HEK293 (cell line): ENCODE measurements around the gene CENPP.

Experiments
- CTCF ChIA-PET: fragments of 350-600 bp; formaldehyde crosslinking; extraction: SDS; loops from one replicate; lab custom pipeline; 2021; ENCODE audit warnings: antibody characterized with exemption; lab: Yijun Ruan, JAX
- POLR2A ChIA-PET: fragments of 300-600 bp; formaldehyde crosslinking; extraction: SDS; loops from one replicate; lab custom pipeline; 2020; ENCODE audit warnings: antibody characterized with exemption, inconsistent platforms; lab: Yijun Ruan, JAX
- H3K27ac ChIP-seq: fragments of 200-500 bp; sonication (Bioruptor generic); 2 replicates; pipeline ENCODE4 v1.5.1; 2014; ENCODE audit warnings: low read depth, low read length, control low read depth, inconsistent platforms; ENCODE audit errors: extremely low read depth
- H3K36me3 ChIP-seq, 2 experiments: fragments of 200-500 bp in 1 of 2; sonication (Bioruptor generic) in 1 of 2; 1 replicate in 1 of 2; 2 replicates in 1 of 2; pipeline ENCODE4 v1.5.1; 2014 to 2017; ENCODE audit warnings: inconsistent platforms in 2 of 2, low read length in 2 of 2; ENCODE audit not compliant: control insufficient read depth in 2 of 2, insufficient read depth in 1 of 2
- H3K4me1 ChIP-seq: fragments of 200-500 bp; sonication (Bioruptor generic); 2 replicates; pipeline ENCODE4 v1.5.1; 2014; ENCODE audit warnings: mild to moderate bottlenecking, low read length, inconsistent platforms; ENCODE audit not compliant: control insufficient read depth, insufficient read depth
- H3K4me3 ChIP-seq: 2 replicates; pipeline ENCODE4 v1.5.1; 2011; ENCODE audit warnings: low read depth, mild to moderate bottlenecking, control low read depth, low read length, moderate library complexity
- H3K9me3 ChIP-seq: fragments of 200-500 bp; sonication (Bioruptor generic); 2 replicates; pipeline ENCODE4 v1.5.1; 2014; ENCODE audit warnings: low read depth, low read length, inconsistent platforms; ENCODE audit not compliant: control insufficient read depth, insufficient read depth
- HIC1 ChIP-seq: fragments of 450-650 bp; formaldehyde crosslinking; IDR thresholded peaks from 2 replicates; pipeline ENCODE4 v1.5.1; 2016; ENCODE audit warnings: missing biosample characterization, missing genetic modification characterization
- INSM2 ChIP-seq: fragments of 450-650 bp; formaldehyde crosslinking; IDR thresholded peaks from 2 replicates; pipeline ENCODE4 v1.5.1; 2016; ENCODE audit warnings: missing biosample characterization, missing genetic modification characterization
- KLF1 ChIP-seq: fragments of 450-650 bp; formaldehyde crosslinking; IDR thresholded peaks from 2 replicates; pipeline ENCODE4 v1.5.1; 2016; ENCODE audit warnings: missing biosample characterization, missing genetic modification characterization
- PBX3 ChIP-seq: sonication (generic); formaldehyde crosslinking; IDR thresholded peaks from 2 replicates; pipeline ENCODE4 v1.8.1; 2022; ENCODE audit warnings: mild to moderate bottlenecking, moderate library complexity, missing genetic modification reagents
- PRDM10 ChIP-seq: fragments of 450-650 bp; formaldehyde crosslinking; IDR thresholded peaks from 2 replicates; pipeline ENCODE4 v1.5.1; 2016; ENCODE audit warnings: missing biosample characterization, missing genetic modification characterization
- SCRT1 ChIP-seq: fragments of 450-650 bp; formaldehyde crosslinking; IDR thresholded peaks from 2 replicates; pipeline ENCODE4 v1.5.1; 2016; ENCODE audit warnings: missing biosample characterization, missing genetic modification characterization, borderline replicate concordance
- SCRT2 ChIP-seq: fragments of 450-650 bp; formaldehyde crosslinking; IDR thresholded peaks from 2 replicates; pipeline ENCODE4 v1.5.1; 2016; ENCODE audit warnings: missing biosample characterization, missing genetic modification characterization
- ZBTB49 ChIP-seq: fragments of 450-650 bp; formaldehyde crosslinking; IDR thresholded peaks from 2 replicates; pipeline ENCODE4 v1.5.1; 2016; ENCODE audit warnings: missing biosample characterization, missing genetic modification characterization, low read depth
- ZNF148 ChIP-seq: fragments of 450-650 bp; formaldehyde crosslinking; IDR thresholded peaks from 2 replicates; pipeline ENCODE4 v1.5.0; 2017; ENCODE audit warnings: missing biosample characterization, missing genetic modification characterization, borderline replicate concordance
- ZNF2 ChIP-seq: fragments of 450-650 bp; formaldehyde crosslinking; IDR thresholded peaks from 2 replicates; pipeline ENCODE4 v1.5.1; 2016; ENCODE audit warnings: missing biosample characterization, missing genetic modification characterization
- ZNF302 ChIP-seq: fragments of 450-650 bp; formaldehyde crosslinking; IDR thresholded peaks from 2 replicates; pipeline ENCODE4 v1.5.1; 2016; ENCODE audit warnings: missing biosample characterization, missing genetic modification characterization, low read depth
- ZNF311 ChIP-seq: fragments of 450-650 bp; formaldehyde crosslinking; IDR thresholded peaks from 2 replicates; pipeline ENCODE4 v1.5.1; 2017; ENCODE audit warnings: missing biosample characterization, missing genetic modification characterization, borderline replicate concordance
- ZNF324 ChIP-seq: fragments of 450-650 bp; formaldehyde crosslinking; IDR thresholded peaks from 2 replicates; pipeline ENCODE4 v1.5.1; 2016; ENCODE audit warnings: missing biosample characterization, missing genetic modification characterization
- ZNF354C ChIP-seq: fragments of 450-650 bp; formaldehyde crosslinking; IDR thresholded peaks from 2 replicates; pipeline ENCODE4 v1.5.1; 2016; ENCODE audit warnings: missing biosample characterization, missing genetic modification characterization, low read depth, borderline replicate concordance
- ZNF423 ChIP-seq: fragments of 450-650 bp; formaldehyde crosslinking; IDR thresholded peaks from 2 replicates; pipeline ENCODE4 v1.5.1; 2016; ENCODE audit warnings: missing biosample characterization, missing genetic modification characterization
- ZNF555 ChIP-seq: fragments of 450-650 bp; formaldehyde crosslinking; conservative IDR thresholded peaks from 2 replicates; pipeline ENCODE4 v1.5.1; 2017; ENCODE audit warnings: missing biosample characterization, mild to moderate bottlenecking, missing genetic modification characterization, inconsistent platforms
- ZNF580 ChIP-seq: fragments of 450-650 bp; formaldehyde crosslinking; IDR thresholded peaks from 2 replicates; pipeline ENCODE4 v1.5.1; 2016; ENCODE audit warnings: missing biosample characterization, missing genetic modification characterization
- ZNF660 ChIP-seq: fragments of 450-650 bp; IDR thresholded peaks from 2 replicates; pipeline ENCODE4 v1.5.1; 2018; ENCODE audit warnings: missing biosample characterization, mild to moderate bottlenecking, missing genetic modification characterization
- ZNF768 ChIP-seq: fragments of 450-650 bp; formaldehyde crosslinking; IDR thresholded peaks from 2 replicates; pipeline ENCODE4 v1.5.1; 2018; ENCODE audit warnings: missing biosample characterization, mild to moderate bottlenecking, missing genetic modification characterization
- ZNF791 ChIP-seq: fragments of 450-650 bp; formaldehyde crosslinking; IDR thresholded peaks from 2 replicates; pipeline ENCODE4 v1.5.1; 2016; ENCODE audit warnings: missing biosample characterization, missing genetic modification characterization
- ZNF792 ChIP-seq: fragments of 450-650 bp; formaldehyde crosslinking; IDR thresholded peaks from 2 replicates; pipeline ENCODE4 v1.5.1; 2016; ENCODE audit warnings: missing biosample characterization, missing genetic modification characterization

CENPP gene

GRCh38 chr9:92644278-92644677 is 318.5 kb downstream of the CENPP start:
- TF ChIP-seq ZNF354C (no peak), PRDM10 (no peak), PBX3 (CRISPR knock-in tag) (no peak), ZNF580 (tag by site-specific recombination) (no peak), SCRT1 (tag by site-specific recombination) (no peak), ZNF148 (tag by site-specific recombination) (no peak), ZNF311 (no peak), ZBTB49 (no peak), SCRT2 (no peak), ZNF324 (tag by site-specific recombination) (no peak), ZNF302 (no peak), ZNF2 (tag by site-specific recombination) (no peak), ZNF555 (tag by site-specific recombination) (no peak), ZNF792 (tag by site-specific recombination) (no peak), KLF1 (tag by site-specific recombination) (no peak), ZNF791 (tag by site-specific recombination) (no peak)
- Histone ChIP-seq H3K9me3 (no peaks in the 10 kb centered on the region), H3K27ac (no peak overlapping the region), H3K36me3 (peaks cover 20 to 96% of the 10 kb centered on the region in 2 experiments), H3K4me3 (no peak overlapping the region), H3K4me1 (no peaks in the 10 kb centered on the region)
- ChIA-PET CTCF (interaction anchor here (0.6 to 1.8 kb wide), 5 partner anchors 8 to 506 kb away, joined by 3 to 6 read pairs (median 3); no protein-coding TSS in a partner anchor), POLR2A (no interaction called here)

GRCh38 chr9:92645041-92645440 is 319.3 kb downstream of the CENPP start:
- ChIA-PET CTCF (interaction anchor here (0.6 to 1.8 kb wide), 3 partner anchors 162 to 507 kb away, joined by 3 to 6 read pairs (median 4); no protein-coding TSS in a partner anchor), POLR2A (no interaction called here)
- H3K27ac ChIP-seq: no peak overlapping the region
- no peak overlapping the region for H3K4me3 ChIP-seq
- H3K4me1 ChIP-seq: no peaks in the 10 kb centered on the region
- H3K9me3 ChIP-seq: no peaks in the 10 kb centered on the region
- peaks cover 20 to 95% of the 10 kb centered on the region in 2 experiments for H3K36me3 ChIP-seq
- TF ChIP-seq ZNF768 (no peak), INSM2 (tag by site-specific recombination) (no peak), HIC1 (tag by site-specific recombination) (no peak), ZNF660 (tag by site-specific recombination) (no peak), ZNF423 (tag by site-specific recombination) (no peak)
